K562 (cell line): ENCODE results near the gene KLK14. TPM values are rescaled to one million over a fixed set of nuclear protein-coding genes. Genes with fewer than 3 reads are reported as not detected.

ENCODE experiments used
- ADNP ChIP-seq: fragments of 200-800 bp; sonication (Bioruptor generic); IDR thresholded peaks from 2 replicates; pipeline ENCODE4 v1.6.1; 2016; ENCODE audit warnings: missing genetic modification characterization, missing compliant biosample characterization
- CTBP1 ChIP-seq: fragments of 450-650 bp; IDR thresholded peaks from 2 replicates; pipeline ENCODE4 v1.6.1; 2016; ENCODE audit warnings: borderline replicate concordance
- FOSL1 ChIP-seq: fragments of 200-800 bp; sonication (Bioruptor generic); conservative IDR thresholded peaks from 2 replicates; pipeline ENCODE4 v1.6.1; 2016; ENCODE audit warnings: missing genetic modification characterization, missing compliant biosample characterization
- FOXK2 ChIP-seq, 2 experiments: fragments of 450-650 bp; IDR thresholded peaks in 1 of 2; conservative IDR thresholded peaks in 1 of 2; 2 replicates each; pipeline ENCODE4 v1.6.1; 2016; ENCODE audit warnings: low read depth in 2 of 2, mild to moderate bottlenecking in 1 of 2
- HNRNPLL ChIP-seq: fragments of 200-400 bp; formaldehyde crosslinking; IDR thresholded peaks from 2 replicates; pipeline ENCODE4 v1.6.1; 2017; ENCODE audit warnings: low read length, low read depth, mild to moderate bottlenecking; ENCODE audit not compliant: poor library complexity, severe bottlenecking
- KDM1A ChIP-seq, 2 experiments: fragments of 450-650 bp; IDR thresholded peaks; 2 replicates each; pipeline ENCODE4 v1.6.1; 2016; ENCODE audit warnings: mild to moderate bottlenecking in 2 of 2
- LEF1 ChIP-seq: fragments of 450-650 bp; IDR thresholded peaks from 2 replicates; pipeline ENCODE4 v1.6.1; 2016; ENCODE audit warnings: mild to moderate bottlenecking
- MAFG ChIP-seq: fragments of 450-650 bp; conservative IDR thresholded peaks from 2 replicates; pipeline ENCODE4 v1.6.1; 2016; ENCODE audit warnings: missing genetic modification characterization, missing compliant biosample characterization
- MBD2 ChIP-seq: sonication (generic); IDR thresholded peaks from 2 replicates; pipeline ENCODE4 v1.6.1; 2016; ENCODE audit warnings: low read depth, borderline replicate concordance
- NR1H2 ChIP-seq: sonication (generic); formaldehyde crosslinking; IDR thresholded peaks from 2 replicates; pipeline ENCODE4 v1.4.0; 2020; ENCODE audit warnings: mild to moderate bottlenecking, missing genetic modification reagents
- NR2C2 ChIP-seq, 2 experiments: fragments of 200-800 bp in 1 of 2; sonication (Bioruptor generic) in 1 of 2; sonication (generic) in 1 of 2; formaldehyde crosslinking in 1 of 2; IDR thresholded peaks; 2 replicates each; pipeline versions ENCODE4 v1.6.1 to v1.8.0; 2016 to 2022; ENCODE audit warnings: mild to moderate bottlenecking in 1 of 2, missing compliant biosample characterization in 1 of 2, missing genetic modification characterization in 1 of 2, missing genetic modification reagents in 1 of 2
- POLR2G ChIP-seq: fragments of 200-400 bp; formaldehyde crosslinking; IDR thresholded peaks from 2 replicates; pipeline ENCODE4 v1.6.1; 2017; ENCODE audit warnings: low read depth, mild to moderate bottlenecking, antibody characterized with exemption, low read length, moderate library complexity
- PURB ChIP-seq: sonication (generic); formaldehyde crosslinking; IDR thresholded peaks from 2 replicates; pipeline ENCODE4 v1.9.0; 2021; ENCODE audit warnings: low read depth, mild to moderate bottlenecking, missing genetic modification reagents
- RBM14 ChIP-seq: fragments of 200-400 bp; formaldehyde crosslinking; IDR thresholded peaks from 2 replicates; pipeline ENCODE4 v1.6.1; 2018; ENCODE audit warnings: low read depth, mild to moderate bottlenecking, low read length, moderate library complexity, borderline replicate concordance; ENCODE audit not compliant: insufficient read depth
- RBM15 ChIP-seq: fragments of 200-400 bp; formaldehyde crosslinking; IDR thresholded peaks from 2 replicates; pipeline ENCODE4 v1.6.1; 2018; ENCODE audit warnings: mild to moderate bottlenecking, low read length, moderate library complexity; ENCODE audit not compliant: insufficient read depth
- SAFB2 ChIP-seq: fragments of 200-400 bp; formaldehyde crosslinking; IDR thresholded peaks from 2 replicates; pipeline ENCODE4 v1.6.1; 2018; ENCODE audit warnings: borderline replicate concordance, low read length, low read depth, moderate library complexity; ENCODE audit not compliant: severe bottlenecking
- TAL1 ChIP-seq: fragments of 450-650 bp; IDR thresholded peaks from 2 replicates; pipeline ENCODE4 v1.6.1; 2016; ENCODE audit warnings: mild to moderate bottlenecking
- TSC22D4 ChIP-seq: fragments of 450-650 bp; IDR thresholded peaks from 2 replicates; pipeline ENCODE4 v1.6.1; 2016; ENCODE audit warnings: missing genetic modification characterization, missing biosample characterization, control low read depth
- ZBTB49 ChIP-seq: sonication (generic); formaldehyde crosslinking; IDR thresholded peaks from 2 replicates; pipeline ENCODE4 v1.8.0; 2022; ENCODE audit warnings: missing genetic modification reagents, mild to moderate bottlenecking, borderline replicate concordance
- ZNF124 ChIP-seq: sonication (generic); formaldehyde crosslinking; IDR thresholded peaks from 2 replicates; pipeline ENCODE4 v1.8.1; 2022; ENCODE audit warnings: missing genetic modification reagents
- ZNF175 ChIP-seq: fragments of 200-800 bp; sonication (Bioruptor generic); IDR thresholded peaks from 2 replicates; pipeline ENCODE4 v1.6.1; 2016; ENCODE audit warnings: low read depth, mild to moderate bottlenecking, missing genetic modification characterization, missing compliant biosample characterization
- ZNF395 ChIP-seq: fragments of 200-800 bp; sonication (Bioruptor generic); IDR thresholded peaks from 2 replicates; pipeline ENCODE4 v1.6.1; 2017; ENCODE audit warnings: missing genetic modification characterization, missing compliant biosample characterization
- ZNF644 ChIP-seq: fragments of 200-800 bp; sonication (Bioruptor generic); IDR thresholded peaks from 2 replicates; pipeline ENCODE4 v1.6.1; 2016; ENCODE audit warnings: low read depth, missing genetic modification characterization, missing compliant biosample characterization
- ZNF655 ChIP-seq: fragments of 250-450 bp; sonication (Bioruptor Pico); IDR thresholded peaks from 2 replicates; pipeline ENCODE4 v1.5.0; 2021
- polyA plus RNA-seq, 8 experiments: library from polyadenylated mRNA; depleted of rRNA in 4 of 8; stranded (reverse) in 5 of 8; unstranded in 3 of 8; fragments of >200 nt; fragmentation: Nextera tagmentation in 2 of 8; fragmentation: Illumina TruSeq in 1 of 8; extraction: Ambion mirVana in 2 of 8; extraction: Trizol in 1 of 8; gene quantifications; 2 replicates each; pipeline versions ENCODE4 v1.2.1 to v1.2.3, GENCODE V29; 2011 to 2014; ENCODE audit warnings: inconsistent platforms in 1 of 8, missing spikeins in 1 of 8
- total RNA-seq, 7 experiments: library from RNA; depleted of rRNA in 6 of 7; stranded (reverse); fragments of >200 nt in 6 of 7; fragmentation: Illumina TruSeq in 2 of 7; extraction: Trizol in 2 of 7; gene quantifications; 2 replicates each; pipeline versions ENCODE4 v1.2.1 to v1.2.3, GENCODE V29; 2011 to 2021; ENCODE audit warnings: low replicate concordance in 1 of 7

The KLK14 gene
- total and polyA plus RNA-seq, 9 of the 15 experiments (the other 6 are each of a cell fraction or from before 2014, with no cell fraction given), result not detected

- TF ChIP-seq NR1H2 (CRISPR knock-in tag) (no peak), ADNP (tag) (no peak), PURB (CRISPR knock-in tag) (no peak), ZNF175 (CRISPR knock-in tag) (no peak), ZNF395 (CRISPR knock-in tag) (no peak), RBM14 (no peak), ZNF644 (tag) (no peak), FOXK2 (conservative IDR thresholded peaks at IDR 0.05 in 1 of 2, IDR thresholded peaks at IDR 0.05 in 1 of 2; ENCODE audit: low read depth in 2 of 2) (no peak), SAFB2 (no peak), TAL1 (0 out of 2 replicates have a peak, but pooled peaks have one; percentile 4), FOSL1 (0 out of 2 replicates have a peak, but pooled peaks have one; percentile 25), MBD2 (no peak), MAFG (tag) (peak; percentile 49), ZNF655 (CRISPR knock-in tag) (no peak), LEF1 (no peak), HNRNPLL (peak; percentile 30), ZBTB49 (CRISPR knock-in tag) (no peak), RBM15 (no peak), KDM1A (IDR thresholded peaks at IDR 0.05) (peak; percentile 59 to 60; a peak in 2 of 4 replicates), CTBP1 (peak; percentile 58), NR2C2 (CRISPR knock-in tag; IDR thresholded peaks at IDR 0.05) (no peak), NR2C2 (tag; IDR thresholded peaks at IDR 0.05) (no peak), POLR2G (no peak), TSC22D4 (tag) (no peak), ZNF124 (CRISPR knock-in tag) (no peak)
Measured at GRCh38 chr19:51036519-51036918, 46.2 kb downstream of the KLK14 start (continued).
